Subcutaneous abdominal adipose tissue (tissue), 5 donors: ENCODE measurements around the gene HSPB6.

Source experiments
- H3K27ac ChIP-seq: one replicate; pipeline ENCODE4 v1.7.0; 2013; ENCODE audit warnings: low read depth, mild to moderate bottlenecking, inconsistent platforms, low read length, moderate library complexity
- H3K27me3 ChIP-seq, 5 donors: one replicate each; pipeline ENCODE4 v1.7.0; 2013; ENCODE audit warnings: low read length in 5 of 5, inconsistent platforms in 1 of 5; ENCODE audit not compliant: control insufficient read depth in 5 of 5, insufficient read depth in 4 of 5
- H3K36me3 ChIP-seq, 5 donors: one replicate each; pipeline ENCODE4 v1.7.0; 2013; ENCODE audit warnings: low read length in 5 of 5; ENCODE audit not compliant: control insufficient read depth in 5 of 5, insufficient read depth in 5 of 5
- H3K4me1 ChIP-seq, 5 donors: one replicate each; pipeline ENCODE4 v1.7.0; 2013; ENCODE audit warnings: low read length in 5 of 5, mild to moderate bottlenecking in 3 of 5, moderate library complexity in 1 of 5; ENCODE audit not compliant: control insufficient read depth in 5 of 5, insufficient read depth in 5 of 5
- H3K4me3 ChIP-seq, 5 donors: one replicate each; pipeline ENCODE4 v1.7.0; 2013; ENCODE audit warnings: low read length in 5 of 5, low read depth in 1 of 5
- H3K9ac ChIP-seq, 5 donors: one replicate each; pipeline ENCODE4 v1.7.0; 2013; ENCODE audit warnings: low read length in 5 of 5, mild to moderate bottlenecking in 4 of 5, moderate library complexity in 3 of 5
- H3K9me3 ChIP-seq, 5 donors: one replicate each; pipeline ENCODE4 v1.7.0; 2013; ENCODE audit warnings: low read length in 5 of 5; ENCODE audit not compliant: control insufficient read depth in 5 of 5
- donor health status: healthy.
- donor health status: healthy.
- donor health status: healthy.
- donor health status: healthy.
- donor health status: healthy.

Gene HSPB6

GRCh38 chr19:35792312-35792711 lies 35.5 kb upstream of the HSPB6 start:
- Histone ChIP-seq H3K4me1 (peaks cover 0 to 3% (median 0%) of the 10 kb centered on the region in 5 donors), H3K9ac (no peak overlapping the region), H3K4me3 (no peak overlapping the region), H3K27ac (no peak overlapping the region), H3K9me3 (no peaks in the 10 kb centered on the region), H3K36me3 (no peaks in the 10 kb centered on the region), H3K27me3 (peaks cover 10 to 17% (median 10%) of the 10 kb centered on the region in 5 donors)

GRCh38 chr19:35791814-35792279 lies 35.0 kb upstream of the HSPB6 start:
- Histone ChIP-seq H3K4me1 (peaks cover 0 to 3% (median 0%) of the 10 kb centered on the region in 5 donors), H3K36me3 (no peaks in the 10 kb centered on the region), H3K9ac (no peak overlapping the region), H3K27ac (no peak overlapping the region), H3K4me3 (no peak overlapping the region), H3K27me3 (peaks cover 5 to 12% (median 6%) of the 10 kb centered on the region in 5 donors), H3K9me3 (no peaks in the 10 kb centered on the region)

DNA sequence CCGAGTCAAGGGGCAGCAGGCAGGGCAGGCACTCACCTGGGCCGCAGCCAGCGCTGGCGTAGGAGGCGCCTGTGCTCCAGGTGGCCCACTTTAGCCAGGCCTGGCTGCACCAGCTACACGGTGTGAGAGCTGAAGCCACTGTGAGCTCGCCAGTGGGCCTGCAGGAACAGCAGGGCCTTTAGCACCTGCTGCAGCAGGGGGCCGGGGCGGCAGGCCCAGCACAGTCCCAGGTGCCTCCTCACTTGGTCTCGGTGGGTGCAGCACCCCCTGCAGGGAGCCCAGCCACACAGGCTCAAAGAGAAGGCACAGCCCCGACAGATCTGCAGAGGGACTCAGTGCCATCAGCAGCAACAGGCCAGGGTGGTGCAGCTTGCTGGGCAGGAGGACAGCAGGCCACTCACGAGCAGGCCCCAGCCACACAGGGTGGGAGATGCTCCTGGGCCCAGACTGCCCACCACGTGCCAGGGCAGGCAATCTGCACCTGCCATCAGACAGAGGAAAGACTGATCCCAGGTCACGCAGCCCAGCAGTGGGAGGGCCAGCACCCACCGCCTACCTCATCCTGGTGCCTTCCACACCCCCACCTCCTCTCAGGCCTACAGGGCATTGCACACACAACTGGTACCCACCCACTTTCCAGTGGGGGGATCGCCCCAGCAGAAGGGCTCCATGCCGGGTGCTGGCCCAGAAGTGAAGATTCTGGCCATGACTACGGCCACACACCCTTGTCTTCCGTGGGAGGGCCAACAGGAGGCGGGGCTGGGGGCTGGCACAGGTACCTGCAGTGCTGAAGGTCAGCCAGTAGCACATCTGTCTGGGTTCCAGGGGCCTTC lies 34.4 kb upstream of the HSPB6 start:
- Histone ChIP-seq H3K4me3 (no peak overlapping the region), H3K36me3 (no peaks in the 10 kb centered on the region), H3K9ac (no peak overlapping the region), H3K9me3 (no peaks in the 10 kb centered on the region), H3K4me1 (peaks cover 0 to 3% (median 0%) of the 10 kb centered on the region in 5 donors), H3K27ac (no peak overlapping the region), H3K27me3 (peaks cover 0 to 6% (median 0%) of the 10 kb centered on the region in 5 donors)

GRCh38 chr19:35789978-35790944 lies 33.4 kb upstream of the HSPB6 start:
- no peak overlapping the region for H3K4me3 ChIP-seq
- H3K4me1 ChIP-seq = peaks cover 0 to 3% (median 0%) of the 10 kb centered on the region in 5 donors
- no peak overlapping the region for H3K27ac ChIP-seq
- H3K27me3 ChIP-seq = peaks cover 0 to 6% (median 0%) of the 10 kb centered on the region in 5 donors
- peaks cover 0 to 8% (median 4%) of the 10 kb centered on the region in 5 donors for H3K36me3 ChIP-seq
- no peak overlapping the region for H3K9ac ChIP-seq
- no peaks in the 10 kb centered on the region for H3K9me3 ChIP-seq

GRCh38 chr19:35789195-35789977 lies 32.6 kb upstream of the HSPB6 start:
- peaks cover 0 to 14% (median 4%) of the 10 kb centered on the region in 5 donors for H3K36me3 ChIP-seq
- H3K9me3 ChIP-seq = no peaks in the 10 kb centered on the region
- no peak overlapping the region for H3K27ac ChIP-seq
- no peak overlapping the region for H3K4me3 ChIP-seq
- H3K9ac ChIP-seq = no peak overlapping the region
- H3K27me3 ChIP-seq = peaks cover 0 to 6% (median 0%) of the 10 kb centered on the region in 5 donors
- H3K4me1 ChIP-seq = peaks cover 0 to 3% (median 0%) of the 10 kb centered on the region in 5 donors

DNA sequence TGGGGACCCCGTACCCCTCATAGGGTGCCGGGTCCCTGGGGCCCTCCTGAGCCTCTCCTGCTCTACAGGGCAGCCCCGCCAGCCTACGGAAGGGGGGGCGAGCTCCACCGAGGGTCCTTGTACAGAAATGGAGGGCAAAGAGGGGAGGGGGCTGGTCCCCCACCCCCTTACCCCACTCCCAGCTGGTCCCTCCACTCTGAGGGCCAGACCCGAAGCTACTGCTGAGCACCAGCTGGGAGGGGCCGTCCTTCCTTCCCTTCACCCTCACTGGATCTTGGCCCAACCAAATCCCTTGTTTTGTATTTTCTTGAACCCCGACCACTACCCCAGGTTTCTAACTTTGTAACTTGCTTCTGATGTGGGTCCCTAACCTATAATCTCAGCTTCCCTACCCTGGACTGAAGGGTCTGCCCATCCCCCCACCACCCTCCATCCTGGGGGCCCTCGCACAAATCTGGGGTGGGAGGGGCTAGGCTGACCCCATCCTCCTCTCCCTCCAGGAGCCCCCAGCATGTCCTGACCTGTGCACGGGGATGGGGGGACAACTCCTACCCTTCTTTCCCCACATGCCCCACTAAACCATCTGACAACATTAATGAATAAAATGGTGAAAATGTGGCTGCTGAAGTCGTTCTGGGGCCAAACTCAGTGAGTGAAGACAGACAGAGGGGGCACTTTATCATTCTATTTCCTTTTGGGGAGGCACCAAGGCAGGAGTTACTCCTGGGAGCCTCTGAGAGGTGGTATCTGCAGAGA lies 31.6 kb upstream of the HSPB6 start:
- H3K4me3 ChIP-seq = no peak overlapping the region
- H3K9me3 ChIP-seq = no peaks in the 10 kb centered on the region
- H3K9ac ChIP-seq = no peak overlapping the region
- H3K27ac ChIP-seq = no peak overlapping the region
- H3K36me3 ChIP-seq = peaks cover 0 to 14% (median 4%) of the 10 kb centered on the region in 5 donors
- peaks cover 0 to 6% (median 0%) of the 10 kb centered on the region in 5 donors for H3K27me3 ChIP-seq
- peaks cover 0 to 3% (median 0%) of the 10 kb centered on the region in 5 donors for H3K4me1 ChIP-seq

- Histone ChIP-seq H3K27ac (no peak overlapping the region), H3K4me3 (no peak overlapping the region), H3K9me3 (no peaks in the 10 kb centered on the region), H3K9ac (no peak overlapping the region), H3K27me3 (peaks cover 0 to 6% (median 0%) of the 10 kb centered on the region in 5 donors), H3K4me1 (no peaks in the 10 kb centered on the region), H3K36me3 (peaks cover 0 to 22% (median 11%) of the 10 kb centered on the region in 5 donors)
These were observed 30.5 kb upstream of the HSPB6 start for GRCh38 chr19:35787227-35787799.

DNA sequence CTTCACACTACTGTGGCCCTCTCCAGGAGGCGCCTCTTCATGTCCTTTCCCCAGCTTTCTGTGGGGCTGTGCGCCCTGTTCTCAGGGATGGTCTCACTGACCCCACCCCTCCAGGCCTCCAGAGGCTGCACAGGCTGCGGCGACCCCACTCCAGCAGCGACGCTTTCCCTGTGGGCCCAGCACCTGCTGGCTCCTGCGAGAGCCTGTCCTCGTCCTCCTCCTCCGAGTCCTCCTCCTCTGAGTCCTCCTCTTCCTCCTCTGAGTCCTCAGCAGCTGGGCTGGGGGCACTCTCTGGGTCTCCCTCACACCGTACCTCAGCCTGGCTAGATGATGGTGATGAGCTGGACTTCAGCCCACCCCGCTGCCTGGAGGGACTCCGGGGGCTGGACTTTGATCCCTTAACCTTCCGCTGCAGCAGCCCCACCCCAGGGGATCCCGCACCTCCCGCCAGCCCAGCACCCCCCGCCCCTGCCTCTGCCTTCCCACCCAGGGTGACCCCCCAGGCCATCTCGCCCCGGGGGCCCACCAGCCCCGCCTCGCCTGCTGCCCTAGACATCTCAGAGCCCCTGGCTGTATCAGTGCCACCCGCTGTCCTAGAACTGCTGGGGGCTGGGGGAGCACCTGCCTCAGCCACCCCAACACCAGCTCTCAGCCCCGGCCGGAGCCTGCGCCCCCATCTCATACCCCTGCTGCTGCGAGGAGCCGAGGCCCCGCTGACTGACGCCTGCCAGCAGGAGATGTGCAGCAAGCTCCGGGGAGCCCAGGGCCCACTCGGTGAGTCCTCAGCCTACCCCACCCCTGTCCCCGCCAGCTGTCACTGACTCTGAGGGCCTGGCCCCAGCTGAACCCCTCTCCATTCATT lies 29.7 kb upstream of the HSPB6 start:
- Histone ChIP-seq H3K4me1 (no peaks in the 10 kb centered on the region), H3K27ac (no peak overlapping the region), H3K27me3 (peaks cover 0 to 6% (median 0%) of the 10 kb centered on the region in 5 donors), H3K9ac (no peak overlapping the region), H3K36me3 (peaks cover 0 to 30% (median 15%) of the 10 kb centered on the region in 5 donors), H3K4me3 (no peak overlapping the region), H3K9me3 (no peaks in the 10 kb centered on the region)
